Stimulated activated naive CD8-positive, alpha-beta T cell treated with anti-CD3 and anti-CD28 coated beads, Interleukin-15, Interleukin-2, amounts not matched to agents 100 ng/mL and 50 ng/mL, for 24 hours (primary cell): ENCODE measurements around the gene CHL1.

ENCODE experiments used
- H3K27ac Mint-ChIP-seq: one replicate; pipeline ENCODE4 v1.8.0; 2021; ENCODE audit warnings: mild to moderate bottlenecking, mixed read lengths
- H3K27me3 Mint-ChIP-seq: one replicate; pipeline ENCODE4 v1.8.0; 2021; ENCODE audit warnings: mixed read lengths
- H3K36me3 Mint-ChIP-seq: one replicate; pipeline ENCODE4 v1.8.0; 2021; ENCODE audit warnings: low read depth, mixed read lengths
- H3K4me1 Mint-ChIP-seq: one replicate; pipeline ENCODE4 v1.8.0; 2021; ENCODE audit warnings: low read depth, mixed read lengths
- H3K4me3 Mint-ChIP-seq: one replicate; pipeline ENCODE4 v1.8.0; 2021; ENCODE audit warnings: mild to moderate bottlenecking, mixed read lengths
- H3K9me3 Mint-ChIP-seq: one replicate; pipeline ENCODE4 v1.8.0; 2021; ENCODE audit warnings: mixed read lengths

Gene CHL1

GRCh38 chr3:458653-459310 lies 262.2 kb downstream of the CHL1 start:
- Mint-ChIP-seq H3K27me3 (peaks cover 5% of the 10 kb centered on the region), H3K4me1 (no peaks in the 10 kb centered on the region), H3K27ac (no peak overlapping the region), H3K9me3 (peaks cover 3% of the 10 kb centered on the region), H3K4me3 (no peak overlapping the region), H3K36me3 (no peaks in the 10 kb centered on the region)
